ENCODE data around the gene TAX1BP3. TPM values are rescaled to one million over a fixed set of nuclear protein-coding genes. Genes with fewer than 3 reads are reported as not detected.

The TAX1BP3 gene
- total RNA-seq, 1 donor from 2014 or later: 242 TPM

- no peak for TF ChIP-seq CTCF (IDR thresholded peaks at IDR 0.05)
- H3K9me3 Mint-ChIP-seq (ENCODE audit: low read depth): no peaks in the 10 kb centered on the region
- DNase-seq (ENCODE audit: low spot score): no peak
- no peaks in the 10 kb centered on the region for H3K27me3 Mint-ChIP-seq (ENCODE audit: low read depth)
- peak overlapping the region; percentile 41 for H3K27ac Mint-ChIP-seq (ENCODE audit: unreplicated experiment)
- peaks cover 7% of the 10 kb centered on the region for H3K36me3 Mint-ChIP-seq (ENCODE audit: low read depth)
- peaks cover 53% of the 10 kb centered on the region for H3K4me1 Mint-ChIP-seq (ENCODE audit: low read depth)
- H3K4me3 Mint-ChIP-seq (ENCODE audit: unreplicated experiment): no peak overlapping the region
Measured at GRCh38 chr17:3663102-3664011, 5.0 kb downstream of the TAX1BP3 start.

GRCh38 chr17:3660311-3660891 is 8.0 kb downstream of the TAX1BP3 start:
- H3K36me3 Mint-ChIP-seq (ENCODE audit: low read depth): peaks cover 4% of the 10 kb centered on the region
- H3K27me3 Mint-ChIP-seq (ENCODE audit: low read depth): no peaks in the 10 kb centered on the region
- peak overlapping the region; percentile 89 for H3K27ac Mint-ChIP-seq (ENCODE audit: unreplicated experiment)
- peaks cover 32% of the 10 kb centered on the region for H3K4me1 Mint-ChIP-seq (ENCODE audit: low read depth)
- DNase-seq (ENCODE audit: low spot score): no peak
- no peak overlapping the region for H3K4me3 Mint-ChIP-seq (ENCODE audit: unreplicated experiment)
- no peak for TF ChIP-seq CTCF (IDR thresholded peaks at IDR 0.05)
- H3K9me3 Mint-ChIP-seq (ENCODE audit: low read depth): no peaks in the 10 kb centered on the region

GRCh38 chr17:3659541-3660111 is 8.8 kb downstream of the TAX1BP3 start:
- TF ChIP-seq CTCF (IDR thresholded peaks at IDR 0.05): peak; percentile 43
- Mint-ChIP-seq H3K9me3 (ENCODE audit: low read depth) (no peaks in the 10 kb centered on the region), H3K4me1 (ENCODE audit: low read depth) (peaks cover 25% of the 10 kb centered on the region), H3K4me3 (ENCODE audit: unreplicated experiment) (no peak overlapping the region), H3K27ac (ENCODE audit: unreplicated experiment) (peak overlapping the region; percentile 89), H3K36me3 (ENCODE audit: low read depth) (peaks cover 4% of the 10 kb centered on the region), H3K27me3 (ENCODE audit: low read depth) (no peaks in the 10 kb centered on the region)
- no peak for DNase-seq (ENCODE audit: low spot score)

- H3K4me3 Mint-ChIP-seq (ENCODE audit: unreplicated experiment): no peak overlapping the region
- H3K4me1 Mint-ChIP-seq (ENCODE audit: low read depth): peaks cover 25% of the 10 kb centered on the region
- no peak for TF ChIP-seq CTCF (IDR thresholded peaks at IDR 0.05)
- peaks cover 4% of the 10 kb centered on the region for H3K36me3 Mint-ChIP-seq (ENCODE audit: low read depth)
- H3K27ac Mint-ChIP-seq (ENCODE audit: unreplicated experiment): peak overlapping the region; percentile 89
- no peaks in the 10 kb centered on the region for H3K9me3 Mint-ChIP-seq (ENCODE audit: low read depth)
- H3K27me3 Mint-ChIP-seq (ENCODE audit: low read depth): no peaks in the 10 kb centered on the region
- DNase-seq (ENCODE audit: low spot score): no peak
Measured at GRCh38 chr17:3658784-3659449, 9.5 kb downstream of the TAX1BP3 start.

Measured in chondrocyte (in vitro differentiated cells).